Measurements from ENCODE around the gene MELTF. TPM values are rescaled to one million over a fixed set of nuclear protein-coding genes. Genes with fewer than 3 reads are reported as not detected.

Gene MELTF
- total RNA-seq, 1 experiment from 2014 or later: 1.7 TPM

DNA sequence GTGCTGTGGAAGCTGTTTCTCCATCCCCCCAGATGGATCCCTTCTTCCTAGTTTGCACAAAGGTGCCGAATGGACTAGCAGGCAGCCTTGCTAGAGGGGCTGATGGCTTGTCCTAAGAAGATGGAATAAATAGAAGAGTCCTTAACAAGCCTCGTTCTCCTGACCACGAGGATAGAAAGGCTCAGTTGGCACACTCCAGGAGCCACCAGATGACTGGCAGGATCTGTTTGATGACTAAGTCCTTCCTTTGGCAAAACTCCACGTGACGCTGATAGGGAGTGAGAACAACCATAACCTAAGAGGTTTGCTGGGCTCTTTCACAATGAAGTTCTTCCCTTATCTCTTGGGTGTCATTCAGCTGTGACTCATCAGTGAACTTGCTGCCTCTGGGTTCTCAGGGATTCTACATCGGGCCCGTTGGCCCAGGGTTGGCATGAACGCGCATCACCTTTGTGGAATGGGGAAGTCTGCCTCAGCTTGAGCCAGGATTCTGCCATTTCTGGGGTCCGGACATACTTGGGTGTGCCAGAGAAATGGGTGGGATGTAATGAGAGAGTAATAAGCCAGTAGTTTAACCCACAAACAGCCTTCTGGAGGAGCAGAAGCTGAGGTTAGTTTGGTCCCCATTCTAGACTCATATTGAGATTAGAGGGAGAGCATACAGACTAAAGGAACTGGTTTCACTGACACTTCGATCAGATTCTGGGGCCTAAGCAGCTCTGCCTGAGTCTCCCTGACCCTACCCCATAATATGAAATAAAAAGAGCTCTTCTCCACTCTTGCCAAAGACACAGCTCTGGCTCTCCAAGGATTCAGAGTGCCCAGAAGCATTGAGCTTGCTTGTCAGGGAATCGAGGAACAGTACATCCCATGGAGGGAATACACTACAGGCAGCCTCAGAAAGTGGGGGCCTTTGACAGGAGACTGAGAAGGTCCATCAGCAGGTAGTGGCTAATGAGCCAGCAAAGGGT is 2.0 kb upstream of the MELTF start:
- H3K27ac ChIP-seq: peak overlapping the region; percentile 54
- no peak overlapping the region for H3K4me3 ChIP-seq
- H3K4me1 ChIP-seq (replicated peaks): peaks cover 25% of the 10 kb centered on the region
- peaks cover 13% of the 10 kb centered on the region for H3K27me3 ChIP-seq (replicated peaks)
- H3K9me3 ChIP-seq (replicated peaks): no peaks in the 10 kb centered on the region
- no peaks in the 10 kb centered on the region for H3K36me3 ChIP-seq
- DNase-seq (ENCODE audit: low read depth in 1 of 2, low spot score in 2 of 2): peak; percentile 86

DNA sequence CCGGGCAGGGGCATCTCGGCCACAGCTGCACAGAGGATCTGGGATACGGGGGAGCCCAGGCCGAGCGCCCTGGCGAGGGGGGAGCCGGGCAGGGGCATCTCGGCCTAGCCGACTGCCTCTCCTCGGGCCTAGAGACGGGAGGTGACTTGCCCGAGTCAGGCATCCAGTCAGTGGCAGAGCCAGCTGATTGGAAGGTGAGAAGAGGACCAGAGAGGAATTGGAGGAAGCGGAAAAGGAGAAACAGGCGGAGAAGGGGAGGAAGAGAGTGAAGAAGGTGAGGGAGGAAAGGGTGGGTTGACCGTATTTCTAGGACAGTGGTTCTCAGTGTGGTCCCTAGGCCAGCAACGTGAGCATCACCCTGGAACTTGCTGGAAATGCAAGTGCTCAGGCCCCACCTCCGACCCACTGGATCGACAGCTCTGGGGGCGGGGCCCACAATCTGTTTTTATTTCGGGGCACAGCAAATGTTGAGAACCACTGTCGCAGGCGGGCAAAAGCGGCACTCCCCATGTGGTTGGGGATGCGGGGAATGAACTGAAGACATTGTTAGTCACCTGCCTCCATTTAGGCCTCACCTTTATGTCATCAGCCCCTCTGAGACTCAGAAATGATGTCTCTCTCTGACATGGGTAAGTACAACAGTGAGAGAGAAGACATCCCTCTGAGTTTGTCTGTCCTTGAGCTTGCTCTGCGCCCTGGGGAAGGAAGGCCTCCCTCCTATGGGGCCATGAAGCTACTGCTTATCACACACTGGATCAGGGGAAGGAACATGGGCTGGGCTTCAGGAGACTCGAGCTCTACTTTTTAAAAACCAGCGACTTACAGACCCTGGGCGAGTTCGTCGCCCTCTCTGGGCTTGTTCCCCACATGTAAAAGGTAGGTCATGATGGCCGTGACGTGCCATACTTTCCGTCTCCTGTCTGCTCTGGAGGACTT is 1.0 kb upstream of the MELTF start:
- no peak overlapping the region for H3K4me3 ChIP-seq
- DNase-seq (ENCODE audit: low read depth in 1 of 2, low spot score in 2 of 2): no peak
- H3K4me1 ChIP-seq (replicated peaks): peaks cover 23% of the 10 kb centered on the region
- H3K27me3 ChIP-seq (replicated peaks): peaks cover 4% of the 10 kb centered on the region; the same call in 1 of the 2 replicates
- no peaks in the 10 kb centered on the region for H3K9me3 ChIP-seq (replicated peaks)
- no peaks in the 10 kb centered on the region for H3K36me3 ChIP-seq
- H3K27ac ChIP-seq: no peak overlapping the region

DNA sequence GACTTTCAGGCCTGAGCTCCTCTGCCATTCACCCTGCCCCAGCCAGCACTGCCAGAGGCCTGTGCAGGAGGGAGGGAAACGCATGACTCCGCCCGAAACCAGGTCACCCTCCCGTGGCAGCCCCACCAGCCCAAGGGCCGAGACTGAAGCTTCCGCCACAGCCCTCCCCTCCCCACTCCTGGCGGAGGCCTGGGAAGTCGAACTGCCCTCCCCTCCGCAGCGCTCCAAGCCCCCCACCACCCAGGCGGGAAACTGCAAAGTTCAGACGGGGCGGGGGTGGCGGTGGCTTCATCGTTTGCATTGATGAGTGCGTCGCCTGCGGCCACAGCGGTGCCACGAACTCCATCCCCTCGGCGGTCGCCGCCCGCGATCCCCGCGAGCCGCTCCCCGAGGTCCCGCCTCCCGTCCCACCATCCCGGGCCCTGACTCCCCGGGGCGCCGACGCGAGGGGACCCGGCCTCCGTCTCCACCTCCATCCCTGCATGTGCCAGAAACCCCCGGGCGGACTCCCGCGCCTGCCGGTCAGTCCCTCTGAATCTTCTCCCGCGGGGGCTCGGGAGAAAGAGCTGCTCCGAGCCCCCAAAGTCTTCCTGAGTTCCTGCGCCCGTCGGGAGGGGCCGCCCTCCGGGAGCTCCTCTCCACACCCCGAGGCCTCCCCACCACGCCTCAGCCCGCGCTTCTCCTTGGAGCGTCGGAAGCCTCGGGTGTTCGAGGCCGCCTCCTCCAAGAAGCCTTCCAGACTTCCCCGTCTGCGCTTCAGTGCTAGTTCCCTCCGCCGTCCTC is 698 bp downstream of the MELTF start:
- no peak for DNase-seq (ENCODE audit: low read depth in 1 of 2, low spot score in 2 of 2)
- no peaks in the 10 kb centered on the region for H3K9me3 ChIP-seq (replicated peaks)

DNA sequence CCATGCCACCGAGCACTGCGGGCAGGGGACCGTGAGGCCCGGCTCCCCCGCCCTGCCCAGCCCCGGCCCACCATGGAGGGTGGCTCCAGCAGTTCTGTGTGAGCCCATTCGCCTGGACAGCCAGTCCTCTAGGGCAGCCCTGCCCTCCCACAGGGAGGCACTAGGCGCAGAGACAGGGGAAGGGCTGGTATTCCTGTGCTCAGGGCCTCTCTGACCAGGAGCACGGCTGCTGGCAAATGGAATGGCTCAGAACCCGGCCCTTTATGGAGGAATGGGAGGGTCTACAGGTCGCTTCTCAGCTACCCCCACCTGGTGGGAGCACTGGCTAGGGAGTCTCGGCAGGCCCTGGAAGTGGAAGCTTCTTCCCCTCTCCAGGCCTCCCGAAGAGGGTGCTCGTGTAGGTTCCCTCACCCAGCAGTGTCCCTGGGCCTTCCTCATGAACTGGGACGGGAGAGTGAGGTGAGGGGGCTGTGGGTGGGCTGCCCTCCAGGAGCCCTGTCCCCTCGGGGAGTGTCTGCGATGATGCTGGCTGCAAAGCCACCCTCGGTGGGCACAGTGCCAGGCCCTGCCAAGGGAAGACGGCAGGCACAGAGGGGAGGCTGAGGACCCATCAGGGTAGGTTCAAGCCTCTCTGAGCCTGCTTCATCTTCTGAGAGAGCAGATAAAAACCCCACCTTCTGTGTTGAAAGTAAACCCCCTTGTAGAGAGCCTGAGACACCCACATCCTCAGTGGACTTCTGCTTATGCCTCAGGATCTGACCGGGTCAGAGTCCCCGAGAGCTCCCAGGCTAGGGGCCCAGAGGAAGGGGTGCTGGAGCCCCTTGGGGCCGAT is 1.5 kb downstream of the MELTF start:
- Histone ChIP-seq H3K36me3 (no peaks in the 10 kb centered on the region), H3K4me3 (no peak overlapping the region), H3K9me3 (replicated peaks) (no peaks in the 10 kb centered on the region), H3K4me1 (replicated peaks) (peaks cover 23% of the 10 kb centered on the region), H3K27ac (no peak overlapping the region), H3K27me3 (replicated peaks) (no peaks in the 10 kb centered on the region)
- DNase-seq (ENCODE audit: low read depth in 1 of 2, low spot score in 2 of 2): no peak

More for the DNA sequence above, 698 bp downstream of the MELTF start:
- no peaks in the 10 kb centered on the region for H3K36me3 ChIP-seq
- H3K27me3 ChIP-seq (replicated peaks): no peaks in the 10 kb centered on the region
- peaks cover 23% of the 10 kb centered on the region for H3K4me1 ChIP-seq (replicated peaks)
- peak overlapping the region; percentile 48 for H3K4me3 ChIP-seq
- H3K27ac ChIP-seq: no peak overlapping the region

DNA sequence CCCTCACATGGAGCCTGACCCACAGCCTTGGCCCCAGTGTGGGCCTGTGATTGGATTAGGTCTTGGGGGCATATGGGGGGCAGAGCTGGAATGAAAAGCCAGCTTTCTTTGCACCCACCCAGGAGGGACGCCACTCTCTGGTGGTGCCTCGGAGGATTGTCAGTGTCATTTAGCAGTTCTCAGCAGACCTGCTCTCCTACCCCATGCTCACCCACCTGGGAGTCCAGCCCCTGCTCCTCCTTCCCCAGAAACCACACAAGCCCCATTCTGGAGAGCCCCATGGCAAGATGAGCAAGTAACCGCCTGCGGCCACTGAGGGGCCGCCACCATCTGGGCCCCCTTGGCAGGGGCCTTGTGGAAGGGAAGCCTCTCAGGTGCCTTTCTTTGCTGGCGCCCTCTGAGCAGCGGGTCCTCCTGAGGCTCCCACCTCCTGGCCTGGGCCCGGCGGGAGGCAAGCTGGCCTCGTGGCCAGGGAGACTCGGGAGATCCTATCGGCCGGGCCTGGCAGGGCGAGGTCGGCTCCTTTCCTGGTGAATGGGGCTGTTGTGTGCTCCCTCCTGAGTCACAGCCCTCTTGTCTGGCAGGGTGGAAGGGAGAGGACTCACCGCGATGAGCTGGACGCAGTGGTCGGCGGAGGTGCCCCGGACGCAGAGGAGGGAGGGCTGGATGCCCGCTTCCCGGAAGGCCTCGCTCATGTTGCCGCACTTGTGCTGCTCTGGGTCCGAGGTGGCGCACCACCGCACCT is 2.3 kb downstream of the MELTF start:
- no peaks in the 10 kb centered on the region for H3K27me3 ChIP-seq (replicated peaks)
- no peak for DNase-seq (ENCODE audit: low read depth in 1 of 2, low spot score in 2 of 2)
- no peak overlapping the region for H3K27ac ChIP-seq
- H3K4me3 ChIP-seq: no peak overlapping the region
- peaks cover 23% of the 10 kb centered on the region for H3K4me1 ChIP-seq (replicated peaks)
- no peaks in the 10 kb centered on the region for H3K9me3 ChIP-seq (replicated peaks)
- H3K36me3 ChIP-seq: no peaks in the 10 kb centered on the region

DNA sequence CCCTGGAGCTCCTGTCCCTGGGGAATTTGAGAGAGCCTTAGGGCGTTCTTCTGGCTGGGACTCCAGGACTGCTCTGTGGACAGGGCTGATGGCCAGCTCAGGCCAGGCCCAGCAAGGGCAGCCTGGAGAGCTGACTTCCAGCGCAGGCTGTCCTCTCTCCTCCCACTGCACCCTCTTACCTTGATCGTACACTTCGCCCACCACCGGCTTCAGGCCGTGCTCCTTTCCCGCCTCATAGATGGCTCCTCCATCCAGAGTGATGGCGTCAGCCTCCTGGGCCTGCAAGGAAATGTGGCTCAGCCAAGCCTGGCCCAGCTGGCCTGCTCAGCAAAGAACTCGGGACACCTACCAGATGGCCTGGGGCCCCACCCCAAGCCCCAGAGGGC is 3.1 kb downstream of the MELTF start:
- peaks cover 17% of the 10 kb centered on the region for H3K4me1 ChIP-seq (replicated peaks)
- DNase-seq (ENCODE audit: low read depth in 1 of 2, low spot score in 2 of 2): no peak
- H3K27me3 ChIP-seq (replicated peaks): no peaks in the 10 kb centered on the region
- H3K9me3 ChIP-seq (replicated peaks): no peaks in the 10 kb centered on the region
- no peaks in the 10 kb centered on the region for H3K36me3 ChIP-seq
- H3K4me3 ChIP-seq: no peak overlapping the region
- no peak overlapping the region for H3K27ac ChIP-seq

DNA sequence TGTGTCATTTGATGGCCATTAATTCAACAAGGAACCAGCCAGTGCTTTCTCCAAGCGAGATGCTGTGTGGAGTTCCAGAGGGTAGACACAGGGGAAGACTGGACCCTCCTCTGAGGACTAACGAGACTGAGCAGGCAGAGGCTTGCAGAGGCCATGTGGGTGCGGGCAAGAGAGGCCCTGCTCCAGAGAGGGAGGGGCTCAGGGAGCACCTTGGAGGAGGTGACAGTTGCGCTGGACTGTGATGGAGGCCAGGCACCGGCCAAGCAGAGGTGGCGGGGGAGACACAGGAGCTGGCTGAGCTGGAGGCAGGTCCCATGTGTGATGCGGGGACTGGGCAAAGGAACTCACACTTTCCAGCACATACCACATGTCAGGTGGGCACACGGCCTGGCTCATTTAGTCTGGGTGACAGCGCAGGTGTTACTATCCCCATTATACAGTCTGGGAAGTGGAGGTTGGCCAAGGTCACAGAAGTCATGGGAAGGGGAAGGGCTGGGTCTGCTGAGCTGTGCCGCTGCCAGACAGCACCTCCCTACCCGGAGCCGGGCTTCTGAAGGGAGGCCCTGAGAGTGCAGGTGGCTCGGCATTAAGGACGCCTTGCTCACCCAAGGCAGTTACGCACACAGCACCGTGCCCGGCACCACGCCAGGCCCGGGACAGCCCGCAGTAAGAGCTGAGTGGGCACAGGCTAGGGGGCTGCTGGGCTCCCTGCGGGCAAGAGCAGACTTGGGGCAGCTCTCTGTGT is 3.7 kb downstream of the MELTF start:
- Histone ChIP-seq H3K9me3 (replicated peaks) (no peaks in the 10 kb centered on the region), H3K27me3 (replicated peaks) (no peaks in the 10 kb centered on the region), H3K36me3 (no peaks in the 10 kb centered on the region), H3K4me3 (no peak overlapping the region), H3K4me1 (replicated peaks) (peaks cover 11% of the 10 kb centered on the region), H3K27ac (no peak overlapping the region)
- DNase-seq (ENCODE audit: low read depth in 1 of 2, low spot score in 2 of 2): no peak

DNA sequence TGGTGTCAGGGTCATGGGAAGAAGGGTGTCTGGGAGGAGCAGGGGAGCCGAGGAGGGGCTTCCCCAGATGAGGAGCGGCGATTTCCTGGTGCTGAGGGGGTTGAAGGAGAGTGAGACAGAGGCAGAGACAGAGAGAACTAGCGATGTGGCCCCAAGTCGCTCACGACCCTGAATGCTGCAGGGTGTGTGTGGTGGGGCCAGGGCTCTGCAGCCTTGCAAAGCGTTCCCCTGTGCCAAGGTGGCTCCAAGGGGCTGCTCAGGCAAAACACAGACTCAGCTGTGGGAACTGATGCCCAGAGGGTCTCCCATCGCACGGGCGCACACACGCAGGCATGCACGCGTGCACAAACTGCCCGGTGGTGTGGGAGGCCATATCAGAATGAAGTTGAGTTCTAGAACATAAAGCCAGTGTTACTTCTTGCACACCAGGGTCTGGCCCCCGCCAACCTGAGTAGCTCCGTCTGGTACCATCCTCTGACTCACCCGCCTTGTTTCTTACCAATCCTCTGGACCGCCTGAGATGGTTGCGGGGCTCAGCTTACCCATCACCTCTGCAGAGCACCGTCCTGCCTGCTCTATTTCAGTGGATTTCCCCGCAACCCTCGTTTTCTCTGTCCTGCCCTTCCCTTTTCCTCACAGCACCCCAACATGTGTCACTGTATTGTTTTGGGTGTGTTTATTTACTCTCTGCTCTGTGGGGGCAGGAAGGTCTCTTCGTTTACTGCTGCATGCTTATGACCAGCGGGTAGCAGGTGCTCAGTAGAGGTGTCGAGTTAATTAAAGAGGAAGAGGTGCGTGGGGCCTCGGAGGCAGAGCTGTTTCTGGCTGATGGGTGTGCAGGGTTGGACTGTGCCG is 4.5 kb downstream of the MELTF start:
- Histone ChIP-seq H3K27me3 (replicated peaks) (no peaks in the 10 kb centered on the region), H3K4me3 (no peak overlapping the region), H3K36me3 (no peaks in the 10 kb centered on the region), H3K9me3 (replicated peaks) (no peaks in the 10 kb centered on the region), H3K4me1 (replicated peaks) (peaks cover 6% of the 10 kb centered on the region; the same call in 1 of the 2 replicates), H3K27ac (no peak overlapping the region)
- DNase-seq (ENCODE audit: low read depth in 1 of 2, low spot score in 2 of 2): no peak

DNA sequence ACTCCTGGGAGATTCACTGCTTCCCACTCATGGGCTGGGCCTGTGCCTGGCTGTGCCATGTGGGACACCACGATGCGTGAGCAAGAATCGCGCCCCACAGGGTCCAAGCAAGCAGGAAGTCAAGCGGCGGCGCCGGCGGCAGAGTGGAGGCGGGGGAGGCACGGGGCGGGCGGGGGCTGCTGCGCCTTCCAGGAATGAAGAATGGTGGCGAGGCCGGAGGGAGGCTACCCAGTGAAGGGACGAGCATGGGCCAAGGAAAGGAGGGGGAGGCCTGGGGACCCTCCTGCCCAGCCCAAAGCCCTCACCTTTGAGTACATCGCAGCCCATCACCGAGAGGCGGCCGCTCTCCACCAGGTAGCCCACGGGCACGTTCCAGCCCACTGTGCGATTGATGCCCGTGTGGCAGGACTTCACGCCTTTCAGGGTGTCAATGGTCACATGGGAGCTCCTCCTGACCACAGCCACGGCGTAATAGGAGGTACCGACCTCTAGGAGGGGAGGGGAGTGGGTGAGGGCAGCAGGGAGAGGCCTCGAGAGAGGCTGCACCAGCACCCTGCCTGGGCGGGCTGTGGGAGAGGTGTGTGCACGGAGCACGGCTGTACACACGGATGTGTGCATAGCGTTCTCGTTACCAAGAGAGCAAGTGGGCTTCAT is 5.5 kb downstream of the MELTF start:
- peaks cover 2% of the 10 kb centered on the region; the same call in 1 of the 2 replicates for H3K4me1 ChIP-seq (replicated peaks)
- no peaks in the 10 kb centered on the region for H3K36me3 ChIP-seq
- no peak overlapping the region for H3K27ac ChIP-seq
- H3K27me3 ChIP-seq (replicated peaks): no peaks in the 10 kb centered on the region
- no peaks in the 10 kb centered on the region for H3K9me3 ChIP-seq (replicated peaks)
- no peak for DNase-seq (ENCODE audit: low read depth in 1 of 2, low spot score in 2 of 2)
- no peak overlapping the region for H3K4me3 ChIP-seq

DNA sequence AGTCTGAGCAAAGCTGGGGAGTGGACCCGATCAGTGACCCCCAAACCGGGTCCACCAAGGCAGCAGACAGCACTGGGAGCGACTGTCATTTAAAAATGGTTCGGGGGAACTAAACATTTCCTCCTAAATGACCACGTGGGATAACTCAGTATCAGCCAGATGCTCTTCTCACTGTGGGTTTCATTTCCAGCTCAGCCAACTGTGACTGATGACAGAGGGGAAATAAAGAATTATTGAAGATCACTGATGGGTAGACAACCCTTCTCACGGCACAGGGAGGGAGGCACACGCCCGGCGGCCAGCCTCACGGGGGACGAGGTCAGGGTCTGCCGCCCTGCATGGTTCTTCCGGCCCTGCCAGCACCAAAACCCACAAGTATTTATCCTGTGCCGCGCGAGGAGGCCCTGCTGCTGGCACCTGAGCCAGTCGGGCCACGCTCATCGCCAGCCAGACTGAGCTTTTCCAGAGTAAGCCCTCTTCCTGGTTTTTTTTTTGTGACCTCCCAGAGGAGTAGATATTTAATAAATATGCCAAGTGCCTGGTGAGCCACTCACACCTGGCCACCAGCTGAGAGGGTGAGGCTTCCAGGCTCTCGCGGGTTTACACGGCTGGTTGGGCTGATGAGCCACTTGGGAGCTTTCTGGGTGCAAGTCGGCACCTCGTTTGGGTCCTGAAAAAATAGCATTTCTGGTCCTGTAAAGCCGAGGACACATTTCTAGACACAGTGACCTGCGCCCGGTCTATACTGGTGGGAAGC is 6.2 kb downstream of the MELTF start:
- Histone ChIP-seq H3K27me3 (replicated peaks) (no peaks in the 10 kb centered on the region), H3K27ac (no peak overlapping the region), H3K36me3 (no peaks in the 10 kb centered on the region), H3K4me1 (replicated peaks) (no peaks in the 10 kb centered on the region), H3K9me3 (replicated peaks) (no peaks in the 10 kb centered on the region), H3K4me3 (no peak overlapping the region)
- no peak for DNase-seq (ENCODE audit: low read depth in 1 of 2, low spot score in 2 of 2)
